Liver (tissue), 9 donors: ENCODE data around the gene NTF3. TPM values are rescaled to one million over a fixed set of nuclear protein-coding genes. Genes with fewer than 3 reads are reported as not detected.

Experiments used
- DNase-seq: peaks from one replicate; pipeline ENCODE4 v3.0.0-alpha.2; 2017; ENCODE audit warnings: low spot score
- H3K27ac ChIP-seq, 2 donors: one replicate each; pipeline ENCODE4 v1.7.0; 2013; ENCODE audit warnings: inconsistent platforms in 2 of 2, low read length in 2 of 2, control low read depth in 1 of 2, low read depth in 1 of 2, mild to moderate bottlenecking in 1 of 2
- H3K27me3 ChIP-seq, 4 donors: one replicate each; pipeline versions ENCODE4 v1.6.1 to v1.7.0; 2013; ENCODE audit warnings: low read length in 3 of 4, inconsistent platforms in 1 of 4, mild to moderate bottlenecking in 1 of 4, moderate library complexity in 1 of 4; ENCODE audit not compliant: control insufficient read depth in 4 of 4, insufficient read depth in 4 of 4
- H3K36me3 ChIP-seq, 4 donors: one replicate each; pipeline versions ENCODE4 v1.6.1 to v1.7.0; 2013; ENCODE audit warnings: low read length in 3 of 4, mild to moderate bottlenecking in 3 of 4, low read depth in 1 of 4, moderate library complexity in 1 of 4; ENCODE audit not compliant: control insufficient read depth in 4 of 4, insufficient read depth in 3 of 4
- H3K4me1 ChIP-seq, 4 donors: one replicate each; pipeline versions ENCODE4 v1.6.1 to v1.7.0; 2013; ENCODE audit warnings: low read length in 3 of 4, mild to moderate bottlenecking in 3 of 4, moderate library complexity in 1 of 4; ENCODE audit not compliant: control insufficient read depth in 4 of 4, insufficient read depth in 4 of 4
- H3K4me3 ChIP-seq, 3 donors: one replicate each; pipeline versions ENCODE4 v1.6.1 to v1.7.0; 2013; ENCODE audit warnings: low read length in 3 of 3, control low read depth in 1 of 3, low read depth in 1 of 3, mild to moderate bottlenecking in 1 of 3
- H3K9ac ChIP-seq, 2 donors: one replicate each; pipeline ENCODE4 v1.7.0; 2013; ENCODE audit warnings: low read length in 2 of 2, mild to moderate bottlenecking in 2 of 2, moderate library complexity in 2 of 2, control low read depth in 1 of 2, low read depth in 1 of 2
- H3K9me3 ChIP-seq, 4 donors: one replicate each; pipeline versions ENCODE4 v1.6.1 to v1.7.0; 2013; ENCODE audit warnings: low read length in 3 of 4; ENCODE audit not compliant: control insufficient read depth in 4 of 4
- ATF3 ChIP-seq: IDR thresholded peaks from 2 replicates; pipeline ENCODE4 v1.6.1; 2016; ENCODE audit warnings: antibody characterized with exemption
- CTCF ChIP-seq: fragments of 150-350 bp; IDR thresholded peaks from 2 replicates; pipeline ENCODE4 v1.5.1; 2017; ENCODE audit warnings: improper control_type of control experiment, low read depth, low read length; ENCODE audit not compliant: missing input control
- EGR1 ChIP-seq, 2 donors: IDR thresholded peaks; 2 replicates each; pipeline ENCODE4 v1.6.1; 2016 to 2018; ENCODE audit warnings: antibody characterized with exemption in 2 of 2, low read depth in 2 of 2
- FOXA1 ChIP-seq: IDR thresholded peaks from 2 replicates; pipeline ENCODE4 v1.6.1; 2016; ENCODE audit warnings: antibody characterized with exemption
- GABPA ChIP-seq, 2 donors: IDR thresholded peaks in 1 of 2; conservative IDR thresholded peaks in 1 of 2; 2 replicates each; pipeline ENCODE4 v1.6.1; 2016; ENCODE audit warnings: antibody characterized with exemption in 2 of 2, mild to moderate bottlenecking in 1 of 2, moderate library complexity in 1 of 2
- HNF4A ChIP-seq, 2 donors: conservative IDR thresholded peaks; 2 replicates each; pipeline ENCODE4 v1.6.1; 2016; ENCODE audit warnings: antibody characterized with exemption in 2 of 2, mild to moderate bottlenecking in 2 of 2
- HNF4G ChIP-seq: IDR thresholded peaks from 2 replicates; pipeline ENCODE4 v1.6.1; 2016; ENCODE audit warnings: antibody characterized with exemption
- JUND ChIP-seq, 2 donors: IDR thresholded peaks; 2 replicates each; pipeline ENCODE4 v1.6.1; 2016; ENCODE audit warnings: antibody characterized with exemption in 2 of 2
- MAX ChIP-seq: IDR thresholded peaks from 2 replicates; pipeline ENCODE4 v1.6.1; 2016; ENCODE audit warnings: antibody characterized with exemption
- RAD21 ChIP-seq, 2 donors: IDR thresholded peaks; 2 replicates each; pipeline ENCODE4 v1.6.1; 2016; ENCODE audit warnings: antibody characterized with exemption in 2 of 2, mild to moderate bottlenecking in 2 of 2
- REST ChIP-seq: IDR thresholded peaks from 2 replicates; pipeline ENCODE4 v1.6.1; 2016; ENCODE audit warnings: antibody characterized with exemption, mild to moderate bottlenecking
- RXRA ChIP-seq, 2 donors: IDR thresholded peaks; 2 replicates each; pipeline ENCODE4 v1.6.1; 2017 to 2018; ENCODE audit warnings: antibody characterized with exemption in 2 of 2, mild to moderate bottlenecking in 1 of 2
- TAF1 ChIP-seq: conservative IDR thresholded peaks from 2 replicates; pipeline ENCODE4 v1.6.1; 2016; ENCODE audit warnings: antibody characterized with exemption, mild to moderate bottlenecking
- ZBTB33 ChIP-seq: IDR thresholded peaks from 2 replicates; pipeline ENCODE4 v1.6.1; 2016; ENCODE audit warnings: antibody characterized with exemption
- WGBS: extraction: QIAGEN DNeasy Blood & Tissue Kit; methylation state at CpG from one replicate; pipeline ENCODE4 v1.1.7; 2013; 5-methylcytosine and 5-hydroxymethylcytosine counted together
- polyA plus RNA-seq, 2 donors: library from polyadenylated mRNA; stranded (reverse) in 1 of 2; unstranded in 1 of 2; fragments of 200-250 nt in 1 of 2; fragments of >200 nt in 1 of 2; fragmentation: Nextera tagmentation in 1 of 2; extraction: Ambion mirVana in 1 of 2; gene quantifications; one replicate each; pipeline versions ENCODE4 v1.2.1 to v1.2.3, GENCODE V29; 2013 to 2015
- total RNA-seq, 2 donors: library from RNA; depleted of rRNA; stranded (reverse); fragments of >200 nt; gene quantifications; one replicate each; pipeline ENCODE4 v1.2.3, GENCODE V29; 2014
- donor health status: healthy.
- donor health status: healthy.
- donor health status: healthy.
- donor health status: healthy.
- donor health status: healthy.

The NTF3 gene
- total and polyA plus RNA-seq, 4 donors = 0.89 to 2.8 (median 1.5) TPM

- Histone ChIP-seq H3K27ac (no peak overlapping the region), H3K27me3 (no peaks in the 10 kb centered on the region), H3K9ac (no peak overlapping the region), H3K4me1 (peaks cover 0 to 4% (median 0%) of the 10 kb centered on the region in 4 donors), H3K9me3 (no peaks in the 10 kb centered on the region), H3K36me3 (no peaks in the 10 kb centered on the region), H3K4me3 (no peak overlapping the region)
- 47% methylated on average over 36 of the region's 36 CpGs for WGBS
- TF ChIP-seq CTCF = peak; percentile 43
- peak; percentile 69 to 80 for TF ChIP-seq RAD21 (IDR thresholded peaks at IDR 0.05)
- no peak for TF ChIP-seq FOXA1
- TF ChIP-seq RXRA (IDR thresholded peaks at IDR 0.05) = peak in 1 of 2 donors; percentile 15
- DNase-seq = peak; percentile 41
Observed at GRCh38 chr12:5511644-5512600, 80.0 kb downstream of the NTF3 start.

GRCh38 chr12:5512601-5512970, 80.7 kb downstream of the NTF3 start:
- no peak for TF ChIP-seq RXRA (IDR thresholded peaks at IDR 0.05)
- TF ChIP-seq EGR1 (IDR thresholded peaks at IDR 0.05; ENCODE audit: low read depth in 2 of 2) = no peak
- no peak for TF ChIP-seq REST
- TF ChIP-seq TAF1 = no peak
- Histone ChIP-seq H3K9me3 (no peaks in the 10 kb centered on the region), H3K4me3 (no peak overlapping the region), H3K27ac (no peak overlapping the region), H3K9ac (no peak overlapping the region), H3K4me1 (peaks cover 0 to 4% (median 0%) of the 10 kb centered on the region in 4 donors), H3K27me3 (no peaks in the 10 kb centered on the region), H3K36me3 (no peaks in the 10 kb centered on the region)
- 69% methylated on average over 7 of the region's 7 CpGs for WGBS
- peak; percentile 23 for DNase-seq

GRCh38 chr12:5513406-5513805, 81.5 kb downstream of the NTF3 start:
- H3K9me3 ChIP-seq = no peaks in the 10 kb centered on the region
- H3K27ac ChIP-seq = no peak overlapping the region
- peaks cover 0 to 4% (median 0%) of the 10 kb centered on the region in 4 donors for H3K4me1 ChIP-seq
- H3K36me3 ChIP-seq = no peaks in the 10 kb centered on the region
- WGBS = 87% methylated on average over 4 of the region's 4 CpGs
- no peaks in the 10 kb centered on the region for H3K27me3 ChIP-seq
- H3K4me3 ChIP-seq = no peak overlapping the region
- DNase-seq = peak; percentile 16
- no peak overlapping the region for H3K9ac ChIP-seq
- TF ChIP-seq REST = no peak
- no peak for TF ChIP-seq HNF4G
- no peak for TF ChIP-seq ATF3
- TF ChIP-seq GABPA (IDR thresholded peaks at IDR 0.05 in 1 of 2, conservative IDR thresholded peaks at IDR 0.05 in 1 of 2) = no peak
- TF ChIP-seq JUND (IDR thresholded peaks at IDR 0.05) = no peak
- no peak for TF ChIP-seq HNF4A (conservative IDR thresholded peaks at IDR 0.05)
- TF ChIP-seq ZBTB33 = no peak
- no peak for TF ChIP-seq RXRA (IDR thresholded peaks at IDR 0.05)
- no peak for TF ChIP-seq MAX
